ENCODE measurements around the gene CAMTA1. TPM values are rescaled to one million over a fixed set of nuclear protein-coding genes. Genes with fewer than 3 reads are reported as not detected.

CAMTA1 gene
- total and polyA plus RNA-seq, 4 donors: 78.7 to 438 (median 173) TPM

DNA sequence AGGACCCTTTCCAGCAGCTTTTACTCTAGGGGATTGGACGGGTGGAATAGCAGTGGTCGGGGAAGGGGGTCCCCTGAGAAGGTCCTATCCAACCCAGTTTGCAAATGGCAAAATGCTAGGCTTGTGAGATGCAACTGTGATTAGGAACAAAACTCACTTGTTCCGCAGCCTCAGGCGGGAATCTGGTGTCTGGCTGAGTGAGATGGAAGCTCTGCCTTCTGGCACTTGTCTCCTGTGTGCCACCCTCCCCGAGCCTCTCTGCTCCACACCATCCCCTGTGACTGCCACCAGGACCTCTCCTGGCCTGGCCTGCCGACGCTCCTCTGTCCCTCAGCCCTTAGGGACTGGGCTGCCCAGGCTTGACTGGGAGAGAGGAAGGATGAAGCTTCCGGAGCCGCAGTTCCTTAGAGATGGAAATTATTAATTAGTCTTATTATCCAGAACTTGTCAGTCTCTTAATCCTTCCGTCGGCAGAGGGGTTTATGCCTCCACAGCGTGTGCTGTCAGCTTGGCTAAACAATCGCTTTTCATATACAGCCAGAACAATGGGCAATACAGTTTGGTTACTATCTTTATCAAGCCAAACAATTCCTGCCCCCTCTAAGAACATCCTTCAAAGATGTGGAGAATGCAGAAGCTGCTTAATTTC is 693.0 kb downstream of the CAMTA1 start:
- 64 to 75% methylated on average over 13 of the region's 13 CpGs for WGBS, 2 donors
- Histone ChIP-seq H3K27ac (ENCODE audit: low read depth in 1 of 2, low read length in 2 of 2) (no peak overlapping the region), H3K36me3 (ENCODE audit: control insufficient read depth in 1 of 2, insufficient read depth in 2 of 2, low read length in 1 of 2) (no peaks in the 10 kb centered on the region), H3K4me1 (ENCODE audit: control insufficient read depth in 1 of 2, insufficient read depth in 2 of 2, low read length in 2 of 2) (no peaks in the 10 kb centered on the region), H3K9me3 (ENCODE audit: control insufficient read depth, low read length) (no peaks in the 10 kb centered on the region), H3K4me3 (ENCODE audit: low read length in 2 of 2) (no peak overlapping the region), H3K27me3 (ENCODE audit: control insufficient read depth in 1 of 2, insufficient read depth in 2 of 2, low read length in 1 of 2) (no peaks in the 10 kb centered on the region)
- no peak for ATAC-seq (ENCODE audit: low FRiP score)
- intact Hi-C loops (cut with DNase I): no loop called here
- no peak for DNase-seq

DNA sequence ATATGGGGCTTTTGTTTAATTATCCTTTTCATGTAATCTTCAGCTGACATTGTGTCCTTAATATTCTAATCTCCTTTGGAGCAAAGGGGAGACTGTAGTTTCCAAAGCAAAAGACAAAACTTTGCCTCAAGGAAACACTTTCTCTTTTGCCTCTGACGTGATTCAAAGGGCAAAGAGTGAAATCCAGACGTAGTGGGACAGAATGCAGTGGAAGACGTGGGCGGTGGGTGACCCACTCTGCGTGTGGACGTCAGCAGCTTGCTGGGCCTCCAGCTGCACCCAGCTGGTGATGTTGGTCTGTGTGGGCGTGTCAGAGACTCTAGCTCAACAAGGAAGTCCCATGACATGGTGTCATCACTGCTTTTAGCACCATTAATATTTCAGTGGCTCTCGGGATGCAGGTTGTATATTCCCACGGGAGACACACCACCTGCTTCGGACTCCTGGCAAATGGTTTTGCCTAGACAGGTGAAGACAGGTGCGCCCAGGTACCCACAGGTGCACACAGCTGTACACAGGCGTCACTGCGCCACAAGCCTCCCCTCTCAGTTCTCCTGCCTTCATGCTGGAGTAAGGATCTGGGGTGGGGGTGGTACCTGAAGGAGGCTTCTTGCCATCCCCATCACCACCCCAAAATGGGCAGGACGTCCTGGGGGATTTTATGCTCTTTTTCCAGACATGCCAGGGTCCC is 693.7 kb downstream of the CAMTA1 start:
- no peaks in the 10 kb centered on the region for H3K9me3 ChIP-seq (ENCODE audit: control insufficient read depth, low read length)
- peak in 1 of 2 donors; percentile 72 for DNase-seq
- H3K4me1 ChIP-seq (ENCODE audit: control insufficient read depth in 1 of 2, insufficient read depth in 2 of 2, low read length in 2 of 2): no peaks in the 10 kb centered on the region
- intact Hi-C loops (cut with DNase I): no loop called here
- WGBS, 2 donors: 65 to 70% methylated on average over 14 of the region's 14 CpGs
- H3K27ac ChIP-seq (ENCODE audit: low read depth in 1 of 2, low read length in 2 of 2): no peak overlapping the region
- no peaks in the 10 kb centered on the region for H3K36me3 ChIP-seq (ENCODE audit: control insufficient read depth in 1 of 2, insufficient read depth in 2 of 2, low read length in 1 of 2)
- ATAC-seq (ENCODE audit: low FRiP score): no peak
- no peak overlapping the region for H3K4me3 ChIP-seq (ENCODE audit: low read length in 2 of 2)
- no peaks in the 10 kb centered on the region for H3K27me3 ChIP-seq (ENCODE audit: control insufficient read depth in 1 of 2, insufficient read depth in 2 of 2, low read length in 1 of 2)

DNA sequence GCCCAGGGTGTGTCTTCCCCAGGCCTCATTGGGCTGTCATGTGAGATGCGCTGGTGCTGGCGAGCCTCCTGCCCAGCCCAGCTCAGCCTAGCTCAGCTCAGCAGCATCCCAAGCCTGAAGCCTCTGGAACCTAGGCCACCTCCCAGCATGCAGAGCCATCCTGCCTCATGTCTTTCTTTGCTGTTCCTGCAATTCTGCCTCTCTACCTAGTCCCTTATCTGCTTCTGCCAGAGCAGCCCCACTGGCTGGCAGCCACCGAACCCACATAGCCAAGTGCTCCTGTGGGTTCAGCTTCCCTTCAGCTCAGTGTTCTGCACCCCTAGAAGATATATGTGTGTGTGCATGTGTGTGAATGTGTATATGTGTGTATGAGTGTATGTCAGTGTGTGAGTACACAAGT is 694.3 kb downstream of the CAMTA1 start:
- no peaks in the 10 kb centered on the region for H3K27me3 ChIP-seq (ENCODE audit: control insufficient read depth in 1 of 2, insufficient read depth in 2 of 2, low read length in 1 of 2)

DNA sequence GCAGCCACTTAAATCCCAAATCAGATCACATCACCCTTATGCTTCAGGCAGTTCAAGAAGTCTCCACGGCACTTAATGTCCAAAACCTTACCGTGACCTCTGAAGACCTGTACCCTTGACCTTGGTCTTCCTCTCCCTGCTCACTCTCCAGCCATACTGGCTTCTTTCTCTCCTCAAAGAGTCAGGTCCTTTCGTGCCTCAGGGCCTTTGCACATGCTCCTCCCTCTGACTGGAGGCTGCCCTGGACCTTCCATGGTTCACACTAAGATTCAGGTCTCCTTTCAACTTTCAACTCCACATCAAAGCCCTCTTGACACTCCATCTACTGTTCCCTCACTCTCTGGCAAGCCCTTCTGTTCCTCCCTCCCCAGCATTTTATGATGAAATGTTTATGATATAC is 695.9 kb downstream of the CAMTA1 start:
- no peaks in the 10 kb centered on the region for H3K36me3 ChIP-seq (ENCODE audit: control insufficient read depth in 1 of 2, insufficient read depth in 2 of 2, low read length in 1 of 2)
- no peaks in the 10 kb centered on the region for H3K9me3 ChIP-seq (ENCODE audit: control insufficient read depth, low read length)
- no peak overlapping the region for H3K4me3 ChIP-seq (ENCODE audit: low read length in 2 of 2)
- DNase-seq (no peak), ATAC-seq (ENCODE audit: low FRiP score) (no peak)
- no peaks in the 10 kb centered on the region for H3K27me3 ChIP-seq (ENCODE audit: control insufficient read depth in 1 of 2, insufficient read depth in 2 of 2, low read length in 1 of 2)
- H3K4me1 ChIP-seq (ENCODE audit: control insufficient read depth in 1 of 2, insufficient read depth in 2 of 2, low read length in 2 of 2): no peaks in the 10 kb centered on the region
- H3K27ac ChIP-seq (ENCODE audit: low read depth in 1 of 2, low read length in 2 of 2): no peak overlapping the region
- intact Hi-C loops (cut with DNase I): no loop called here
- 60 to 79% methylated on average over 3 of the region's 3 CpGs for WGBS, 2 donors

More for the DNA sequence above, 694.3 kb downstream of the CAMTA1 start:
- 95 to 96% methylated on average over 3 of the region's 3 CpGs for WGBS, 2 donors
- Histone ChIP-seq H3K4me3 (ENCODE audit: low read length in 2 of 2) (no peak overlapping the region), H3K36me3 (ENCODE audit: control insufficient read depth in 1 of 2, insufficient read depth in 2 of 2, low read length in 1 of 2) (no peaks in the 10 kb centered on the region), H3K4me1 (ENCODE audit: control insufficient read depth in 1 of 2, insufficient read depth in 2 of 2, low read length in 2 of 2) (no peaks in the 10 kb centered on the region), H3K9me3 (ENCODE audit: control insufficient read depth, low read length) (no peaks in the 10 kb centered on the region), H3K27ac (ENCODE audit: low read depth in 1 of 2, low read length in 2 of 2) (no peak overlapping the region)
- ATAC-seq (ENCODE audit: low FRiP score) (no peak), DNase-seq (no peak)
- intact Hi-C loops (cut with DNase I): no loop called here

DNA sequence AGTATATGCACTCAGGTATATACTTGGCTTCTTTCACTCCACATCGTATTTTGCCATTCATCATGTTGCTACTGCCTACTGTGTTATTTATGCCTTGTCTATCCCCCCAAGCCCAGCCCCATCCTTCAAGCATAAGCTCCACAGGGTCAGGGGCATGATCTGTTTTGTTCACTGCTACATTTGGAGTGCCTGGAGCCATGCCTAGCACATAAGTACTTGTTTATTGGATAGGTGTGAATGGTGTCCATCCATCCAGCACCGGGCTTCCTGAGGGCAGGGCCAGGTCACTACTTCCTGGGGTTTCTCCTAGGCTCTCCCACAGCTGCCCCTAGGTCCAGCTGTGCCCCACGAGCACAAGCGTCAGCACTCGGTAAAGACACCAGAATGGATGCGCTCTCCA is 696.8 kb downstream of the CAMTA1 start:
- Histone ChIP-seq H3K4me1 (ENCODE audit: control insufficient read depth in 1 of 2, insufficient read depth in 2 of 2, low read length in 2 of 2) (no peaks in the 10 kb centered on the region), H3K27me3 (ENCODE audit: control insufficient read depth in 1 of 2, insufficient read depth in 2 of 2, low read length in 1 of 2) (no peaks in the 10 kb centered on the region), H3K27ac (ENCODE audit: low read depth in 1 of 2, low read length in 2 of 2) (no peak overlapping the region), H3K36me3 (ENCODE audit: control insufficient read depth in 1 of 2, insufficient read depth in 2 of 2, low read length in 1 of 2) (no peaks in the 10 kb centered on the region), H3K4me3 (ENCODE audit: low read length in 2 of 2) (no peak overlapping the region), H3K9me3 (ENCODE audit: control insufficient read depth, low read length) (no peaks in the 10 kb centered on the region)
- 86% methylated on average over 6 of the region's 6 CpGs for WGBS, 2 donors
- intact Hi-C loops (cut with DNase I): no loop called here
- DNase-seq (no peak), ATAC-seq (ENCODE audit: low FRiP score) (no peak)

DNA sequence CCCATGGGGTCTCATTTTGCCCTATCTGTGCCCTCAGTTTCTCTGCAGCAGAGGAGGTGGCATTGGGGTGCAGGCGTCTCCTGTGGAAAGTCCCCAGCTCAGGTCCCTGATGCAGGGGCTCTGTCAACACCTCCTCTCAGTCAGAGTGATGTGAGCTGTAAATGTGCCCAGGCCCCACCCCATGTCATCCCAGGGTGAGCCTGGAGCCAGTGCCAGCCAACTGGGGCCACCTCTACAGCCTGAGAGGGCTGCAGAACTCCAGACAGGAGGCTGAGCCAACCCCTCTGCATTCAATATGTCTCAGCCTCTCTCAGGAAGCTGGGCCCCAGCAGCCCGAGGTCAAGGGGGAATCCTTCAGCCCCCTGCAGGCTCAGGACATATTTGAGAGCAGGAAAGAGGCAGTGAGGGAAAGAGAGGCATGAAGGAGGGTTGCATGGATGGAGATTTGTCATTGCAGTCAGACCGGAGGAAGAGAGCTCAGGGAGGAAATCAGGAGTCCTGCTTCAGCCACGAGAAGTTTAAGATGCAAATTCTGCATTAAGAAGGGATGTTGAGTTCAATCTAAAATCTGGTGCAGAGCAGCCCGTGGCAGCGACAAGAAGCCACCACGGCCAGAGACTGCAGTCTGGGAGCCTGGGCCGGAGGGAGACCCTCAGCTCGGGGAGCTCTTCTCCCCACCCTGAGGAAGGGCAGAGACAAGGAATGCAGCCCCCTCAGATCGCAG is 697.7 kb downstream of the CAMTA1 start:
- H3K27ac ChIP-seq (ENCODE audit: low read depth in 1 of 2, low read length in 2 of 2): no peak overlapping the region
- WGBS, 2 donors: 62 to 67% methylated on average over 10 of the region's 10 CpGs
- intact Hi-C loops (cut with DNase I): no loop called here
- DNase-seq: no peak
- H3K4me1 ChIP-seq (ENCODE audit: control insufficient read depth in 1 of 2, insufficient read depth in 2 of 2, low read length in 2 of 2): no peaks in the 10 kb centered on the region
- no peaks in the 10 kb centered on the region for H3K27me3 ChIP-seq (ENCODE audit: control insufficient read depth in 1 of 2, insufficient read depth in 2 of 2, low read length in 1 of 2)
- H3K9me3 ChIP-seq (ENCODE audit: control insufficient read depth, low read length): no peaks in the 10 kb centered on the region
- H3K36me3 ChIP-seq (ENCODE audit: control insufficient read depth in 1 of 2, insufficient read depth in 2 of 2, low read length in 1 of 2): no peaks in the 10 kb centered on the region
- no peak overlapping the region for H3K4me3 ChIP-seq (ENCODE audit: low read length in 2 of 2)
- ATAC-seq (ENCODE audit: low FRiP score): no peak

DNA sequence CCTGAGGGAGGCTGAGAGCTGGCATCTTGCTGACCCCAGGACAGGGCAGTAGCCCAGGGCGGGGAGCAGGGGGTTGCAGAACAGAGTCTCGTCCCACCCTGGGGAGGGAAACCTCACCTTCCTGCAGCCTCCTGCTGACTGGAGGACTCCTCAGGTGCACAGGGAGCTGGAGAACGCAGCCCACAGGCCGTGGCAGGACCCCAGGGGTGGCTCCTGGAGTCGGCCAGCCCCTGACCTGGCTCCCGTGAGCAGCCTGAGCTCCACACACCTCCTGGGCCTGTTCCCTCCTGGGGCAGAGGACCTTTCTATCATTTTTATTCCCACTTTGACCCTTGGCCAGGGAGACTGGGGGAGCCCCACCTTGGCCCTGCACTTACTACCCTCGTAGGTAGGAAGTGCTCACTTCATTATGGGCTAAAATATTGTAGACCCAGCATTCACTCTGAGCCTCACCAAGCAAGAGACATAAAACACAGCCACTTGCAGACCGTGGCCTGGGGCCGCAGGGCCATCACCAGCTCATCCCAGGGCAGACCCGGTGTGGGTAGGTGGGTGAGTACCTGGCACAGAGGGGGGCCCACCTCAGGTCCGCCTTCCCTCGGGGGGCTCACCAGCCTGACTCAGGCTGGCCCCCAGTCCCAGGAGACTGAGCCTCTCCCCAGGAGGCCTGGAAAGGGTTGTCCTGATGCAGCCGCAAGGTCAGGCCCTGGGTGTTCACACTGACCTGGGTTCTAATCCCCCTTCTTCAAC is 698.6 kb downstream of the CAMTA1 start:
- H3K4me1 ChIP-seq (ENCODE audit: control insufficient read depth in 1 of 2, insufficient read depth in 2 of 2, low read length in 2 of 2): no peaks in the 10 kb centered on the region
- H3K27me3 ChIP-seq (ENCODE audit: control insufficient read depth in 1 of 2, insufficient read depth in 2 of 2, low read length in 1 of 2): no peaks in the 10 kb centered on the region
- intact Hi-C loops (cut with DNase I): no loop called here
- no peaks in the 10 kb centered on the region for H3K36me3 ChIP-seq (ENCODE audit: control insufficient read depth in 1 of 2, insufficient read depth in 2 of 2, low read length in 1 of 2)
- no peaks in the 10 kb centered on the region for H3K9me3 ChIP-seq (ENCODE audit: control insufficient read depth, low read length)
- 86 to 92% methylated on average over 13 of the region's 13 CpGs for WGBS, 2 donors
- no peak for ATAC-seq (ENCODE audit: low FRiP score)
- DNase-seq: no peak
- H3K27ac ChIP-seq (ENCODE audit: low read depth in 1 of 2, low read length in 2 of 2): no peak overlapping the region
- no peak overlapping the region for H3K4me3 ChIP-seq (ENCODE audit: low read length in 2 of 2)

DNA sequence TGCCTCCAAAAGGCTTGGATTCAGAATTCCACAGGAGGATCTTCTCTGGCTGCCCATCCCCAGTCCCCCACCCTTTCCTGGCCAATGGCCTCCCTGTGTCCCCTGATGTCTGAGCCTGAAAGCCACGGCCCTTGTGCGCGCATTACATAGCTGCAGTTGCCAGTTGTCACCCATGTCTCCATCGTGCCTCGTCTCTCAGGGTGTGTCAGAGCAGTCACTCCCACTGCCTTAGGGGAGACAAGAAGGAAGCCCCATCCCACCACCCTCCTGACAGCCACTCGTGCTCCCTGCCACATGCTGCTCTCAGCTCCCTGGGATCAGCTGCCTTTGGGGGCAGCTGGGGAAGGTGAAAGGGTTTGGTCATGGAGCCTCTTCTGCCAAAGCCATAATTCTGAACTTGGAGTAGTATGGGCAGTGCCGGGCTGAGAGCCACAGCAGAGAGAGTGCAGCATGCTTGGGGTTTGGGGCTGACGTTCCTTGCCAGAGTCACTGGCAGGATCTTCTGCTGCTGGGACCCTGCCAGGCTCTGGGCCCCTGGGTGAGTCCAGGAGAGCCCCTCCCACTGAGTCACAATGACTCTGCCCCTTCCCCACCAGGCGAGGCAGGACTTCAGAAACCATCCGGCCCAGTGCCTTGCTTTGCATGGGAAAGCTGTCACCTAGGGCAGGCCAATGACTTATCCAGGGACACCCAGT is 700.0 kb downstream of the CAMTA1 start:
- DNase-seq (no peak), ATAC-seq (ENCODE audit: low FRiP score) (no peak)
- Histone ChIP-seq H3K9me3 (ENCODE audit: control insufficient read depth, low read length) (no peaks in the 10 kb centered on the region), H3K36me3 (ENCODE audit: control insufficient read depth in 1 of 2, insufficient read depth in 2 of 2, low read length in 1 of 2) (no peaks in the 10 kb centered on the region), H3K4me1 (ENCODE audit: control insufficient read depth in 1 of 2, insufficient read depth in 2 of 2, low read length in 2 of 2) (no peaks in the 10 kb centered on the region), H3K27me3 (ENCODE audit: control insufficient read depth in 1 of 2, insufficient read depth in 2 of 2, low read length in 1 of 2) (no peaks in the 10 kb centered on the region), H3K4me3 (ENCODE audit: low read length in 2 of 2) (no peak overlapping the region), H3K27ac (ENCODE audit: low read depth in 1 of 2, low read length in 2 of 2) (no peak overlapping the region)
- intact Hi-C loops (cut with DNase I): no loop called here
- 79 to 80% methylated on average over 10 of the region's 10 CpGs for WGBS, 2 donors
